C4-2B (cell line): ENCODE results near the gene CENPN.

Source experiments
- CTCF ChIP-seq: fragments of 450-650 bp; conservative IDR thresholded peaks from 2 replicates; pipeline ENCODE4 v1.5.1; 2017; ENCODE audit warnings: mild to moderate bottlenecking
- ZFX ChIP-seq: fragments of 450-650 bp; IDR thresholded peaks from 2 replicates; pipeline ENCODE4 v1.6.1; 2017

- no peak for TF ChIP-seq CTCF
- TF ChIP-seq ZFX: no peak
These were observed 9.7 kb upstream of the CENPN start for GRCh38 chr16:80997139-80997798.
